Osteoblast (primary cell): ENCODE data around the gene SPRED2. TPM values are rescaled to one million over a fixed set of nuclear protein-coding genes. Genes with fewer than 3 reads are reported as not detected.

ENCODE experiments used
- DNase-seq: peaks from one replicate; pipeline ENCODE4 v3.0.0; 2011; ENCODE audit warnings: low spot score, mixed read lengths; ENCODE audit not compliant: insufficient read length; ENCODE audit errors: missing footprints
- H2AFZ ChIP-seq: 2 replicates; pipeline ENCODE4 v1.6.0; 2011; ENCODE audit warnings: mild to moderate bottlenecking, low read length
- H3K27ac ChIP-seq: 2 replicates; pipeline ENCODE4 v1.5.1; 2011; ENCODE audit warnings: mild to moderate bottlenecking, low read depth, low read length, moderate library complexity
- H3K27me3 ChIP-seq: 2 replicates; pipeline ENCODE4 v1.6.0; 2012; ENCODE audit warnings: mild to moderate bottlenecking, control low read depth, inconsistent platforms, low read length, moderate library complexity; ENCODE audit not compliant: insufficient read depth
- H3K36me3 ChIP-seq: 2 replicates; pipeline ENCODE4 v1.5.1; 2011; ENCODE audit warnings: mild to moderate bottlenecking, low read length, control low read depth, moderate library complexity; ENCODE audit not compliant: insufficient read depth
- H3K4me1 ChIP-seq: 2 replicates; pipeline ENCODE4 v1.5.1; 2011; ENCODE audit warnings: mild to moderate bottlenecking, low read length, control low read depth, moderate library complexity; ENCODE audit not compliant: insufficient read depth
- H3K4me2 ChIP-seq: 2 replicates; pipeline ENCODE4 v1.6.0; 2011; ENCODE audit warnings: mild to moderate bottlenecking, low read length; ENCODE audit not compliant: insufficient read depth
- H3K4me3 ChIP-seq: fragments of 200-600 bp; sonication (generic); 3 replicates; pipeline ENCODE4 v1.5.1; 2012; ENCODE audit warnings: mild to moderate bottlenecking, low read length, inconsistent platforms; ENCODE audit not compliant: insufficient read depth
- H3K79me2 ChIP-seq: 2 replicates; pipeline ENCODE4 v1.6.0; 2012; ENCODE audit warnings: mild to moderate bottlenecking, low read length, control low read depth, inconsistent platforms; ENCODE audit not compliant: insufficient read depth
- H3K9me3 ChIP-seq: 2 replicates; pipeline ENCODE4 v1.5.1; 2011; ENCODE audit warnings: low read depth, low read length, control low read depth
- H4K20me1 ChIP-seq: 2 replicates; pipeline ENCODE4 v1.6.0; 2012; ENCODE audit warnings: mild to moderate bottlenecking, low read length, control low read depth; ENCODE audit not compliant: insufficient read depth
- CTCF ChIP-seq: IDR thresholded peaks from 2 replicates; pipeline ENCODE4 v1.5.1; 2011; ENCODE audit warnings: mild to moderate bottlenecking, low read depth, low read length, moderate library complexity; ENCODE audit errors: extremely low read depth
- total RNA-seq: library from RNA; depleted of rRNA; stranded (reverse); fragments of >200 nt; gene quantifications from 2 replicates; pipeline ENCODE4 v1.2.3, GENCODE V29; 2012

The SPRED2 gene
- total RNA-seq, 1 donor = 17.4 TPM

- no peaks in the 10 kb centered on the region for H3K9me3 ChIP-seq
- peaks cover 26% of the 10 kb centered on the region for H3K4me1 ChIP-seq
- H4K20me1 ChIP-seq = no peaks in the 10 kb centered on the region
- H2AFZ ChIP-seq = no peak overlapping the region
- DNase-seq = peak; percentile 76
- H3K4me3 ChIP-seq = no peak overlapping the region
- no peaks in the 10 kb centered on the region for H3K79me2 ChIP-seq
- no peaks in the 10 kb centered on the region for H3K36me3 ChIP-seq
- peak overlapping the region; percentile 19 for H3K27ac ChIP-seq
- TF ChIP-seq CTCF = no peak
- H3K4me2 ChIP-seq = no peak overlapping the region
- H3K27me3 ChIP-seq = no peaks in the 10 kb centered on the region
These were observed 23.7 kb upstream of the SPRED2 start for GRCh38 chr2:65456064-65456463.

GRCh38 chr2:65453916-65454315, 21.5 kb upstream of the SPRED2 start:
- no peaks in the 10 kb centered on the region for H3K9me3 ChIP-seq
- H3K36me3 ChIP-seq = no peaks in the 10 kb centered on the region
- no peak overlapping the region for H2AFZ ChIP-seq
- peaks cover 23% of the 10 kb centered on the region for H3K4me1 ChIP-seq
- H3K4me3 ChIP-seq = no peak overlapping the region
- TF ChIP-seq CTCF = no peak
- no peaks in the 10 kb centered on the region for H3K79me2 ChIP-seq
- no peak overlapping the region for H3K4me2 ChIP-seq
- no peak overlapping the region for H3K27ac ChIP-seq
- H3K27me3 ChIP-seq = no peaks in the 10 kb centered on the region
- H4K20me1 ChIP-seq = no peaks in the 10 kb centered on the region
- DNase-seq = peak; percentile 27

DNA sequence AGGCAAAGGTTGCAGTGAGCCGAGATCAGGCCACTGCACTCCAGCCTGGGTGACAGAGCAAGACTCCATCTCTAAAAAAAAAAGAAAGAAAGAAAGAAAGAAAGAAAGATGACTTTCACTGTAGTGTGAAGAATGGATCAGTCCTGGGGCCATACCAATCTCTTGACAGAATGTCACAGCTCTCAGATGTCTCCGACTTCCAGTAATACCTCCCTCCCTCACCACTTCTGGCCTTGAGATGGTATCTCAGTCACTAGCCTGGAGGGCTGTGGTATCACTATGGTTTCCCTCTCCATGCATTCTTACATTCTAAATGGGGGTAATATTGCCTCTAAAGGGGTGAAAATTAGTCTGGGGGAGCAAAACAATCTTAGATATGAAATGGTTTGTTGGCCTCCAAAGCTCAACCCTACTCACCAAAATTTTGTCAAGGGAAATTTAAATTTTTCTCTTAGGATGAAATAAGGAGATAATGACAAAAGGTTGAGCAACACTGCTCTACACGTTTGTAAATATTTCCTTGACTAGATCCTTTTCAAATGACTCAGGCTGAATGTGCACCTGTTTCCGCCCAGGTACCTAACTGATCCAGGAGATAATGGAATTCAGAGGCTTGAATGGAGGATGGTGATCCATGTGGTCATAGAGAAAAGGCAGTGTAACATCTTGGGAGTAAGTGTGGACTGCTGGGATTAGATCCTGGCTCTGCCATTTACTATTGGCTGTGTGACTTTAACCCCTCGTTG, 19.9 kb upstream of the SPRED2 start:
- Histone ChIP-seq H3K4me1 (peaks cover 20% of the 10 kb centered on the region), H4K20me1 (no peaks in the 10 kb centered on the region), H3K27me3 (no peaks in the 10 kb centered on the region), H3K4me2 (no peak overlapping the region), H3K27ac (no peak overlapping the region), H3K79me2 (no peaks in the 10 kb centered on the region), H3K9me3 (no peaks in the 10 kb centered on the region), H3K4me3 (no peak overlapping the region), H2AFZ (no peak overlapping the region), H3K36me3 (no peaks in the 10 kb centered on the region)
- no peak for TF ChIP-seq CTCF
- DNase-seq = peak; percentile 39

DNA sequence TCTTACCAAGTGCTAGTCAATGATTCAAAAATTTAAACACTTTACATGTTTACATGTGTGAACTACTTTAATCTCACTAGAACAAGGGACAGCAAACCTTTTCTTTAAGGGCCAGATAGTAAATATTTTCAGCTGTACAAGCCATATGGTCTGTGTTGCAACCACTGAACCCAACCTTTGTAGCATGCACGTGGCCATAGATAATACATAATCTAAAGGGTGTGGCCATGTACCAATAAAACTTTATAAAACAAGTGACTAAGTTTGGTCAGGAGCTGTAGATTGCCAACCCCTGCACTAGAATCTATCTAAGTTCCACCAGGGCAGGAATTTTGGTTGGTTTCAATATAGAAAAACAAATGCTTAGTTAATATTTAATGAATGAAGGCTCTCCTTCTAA, 18.4 kb upstream of the SPRED2 start:
- Histone ChIP-seq H4K20me1 (no peaks in the 10 kb centered on the region), H2AFZ (no peak overlapping the region), H3K79me2 (no peaks in the 10 kb centered on the region), H3K27me3 (no peaks in the 10 kb centered on the region), H3K9me3 (no peaks in the 10 kb centered on the region), H3K27ac (no peak overlapping the region), H3K4me3 (no peak overlapping the region), H3K36me3 (no peaks in the 10 kb centered on the region), H3K4me2 (no peak overlapping the region), H3K4me1 (peaks cover 12% of the 10 kb centered on the region)
- no peak for DNase-seq
- no peak for TF ChIP-seq CTCF
